ENCODE results near the gene PGPEP1.

Gene PGPEP1

GRCh38 chr19:18418483-18419194, 78.2 kb downstream of the PGPEP1 start:
- DNase-seq (ENCODE audit: low read depth) = no peak

GRCh38 chr19:18419195-18419698, 78.8 kb downstream of the PGPEP1 start, which contains the start of gene SSBP4:
TSS of gene SSBP4 (plus strand) at chr19:18419398. CDS start at chr19:18419649, 251 bp downstream.
- no peak for DNase-seq (ENCODE audit: low read depth)
